Activated CD8-positive, alpha-beta memory T cell treated with anti-CD3 and anti-CD28 coated beads for 1 hour (primary cell): ENCODE results near the gene EN2.

Experiments
- DNase-seq, 2 donors: peaks; one replicate each; pipeline ENCODE4 v3.0.0-alpha.2; 2020; ENCODE audit warnings: low read depth in 1 of 2; ENCODE audit errors: extremely low read depth in 1 of 2

EN2 gene

DNA sequence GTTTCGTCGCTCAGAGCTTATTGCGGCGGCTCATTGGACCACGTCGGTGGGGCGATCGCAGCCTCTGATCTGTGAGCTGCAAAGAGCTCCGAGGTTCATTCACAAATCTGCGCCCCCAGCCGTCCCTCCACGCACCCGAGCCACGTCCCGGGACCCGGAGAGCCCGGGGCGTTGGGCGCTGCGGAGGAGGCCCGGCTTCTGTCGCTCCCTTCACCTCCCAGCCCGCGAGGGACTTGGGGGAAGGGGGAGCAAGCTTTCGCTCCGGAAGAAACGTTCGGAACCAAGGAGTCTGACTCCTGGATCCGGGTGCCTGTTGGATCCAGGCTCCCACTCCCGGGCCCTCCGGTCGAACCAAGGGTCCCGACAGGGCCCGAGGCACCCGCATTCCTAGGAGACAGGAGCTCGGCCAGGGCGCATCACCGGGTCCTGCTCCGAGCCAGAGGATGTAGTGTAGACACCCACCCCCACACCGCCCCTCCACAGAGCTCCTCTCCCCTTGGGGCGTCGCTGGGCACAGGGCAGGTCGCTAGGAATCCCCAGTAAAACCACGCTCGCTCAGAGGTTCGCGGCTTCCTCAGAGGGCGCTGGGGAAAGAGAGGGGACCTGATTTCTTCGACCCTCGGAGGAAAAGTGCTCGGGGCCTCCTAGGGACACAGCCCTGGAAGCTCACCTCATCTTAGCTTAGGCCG is 7.9 kb upstream of the EN2 start:
- no peak for DNase-seq

DNA sequence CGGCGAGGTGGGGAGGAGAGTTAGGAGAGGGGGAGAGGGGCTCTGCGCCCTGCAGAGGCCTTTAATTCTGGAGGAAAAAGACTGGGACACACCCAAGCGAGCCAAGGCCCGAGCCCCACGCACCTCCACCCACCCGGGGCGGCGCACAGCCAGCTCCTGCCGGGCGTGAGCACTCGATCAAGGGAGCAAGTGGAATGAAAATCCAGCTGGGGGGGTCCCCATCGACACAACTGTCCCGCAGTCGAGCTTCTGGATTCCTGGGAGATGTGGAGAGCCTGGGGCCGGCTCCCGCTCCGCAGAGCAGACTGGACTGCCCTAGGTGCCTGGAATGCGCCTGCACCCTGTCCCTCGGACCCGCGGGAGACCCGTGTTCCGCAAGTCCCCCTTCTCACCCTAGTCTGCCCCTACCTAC is 7.4 kb upstream of the EN2 start:
- DNase-seq, result no peak

DNA sequence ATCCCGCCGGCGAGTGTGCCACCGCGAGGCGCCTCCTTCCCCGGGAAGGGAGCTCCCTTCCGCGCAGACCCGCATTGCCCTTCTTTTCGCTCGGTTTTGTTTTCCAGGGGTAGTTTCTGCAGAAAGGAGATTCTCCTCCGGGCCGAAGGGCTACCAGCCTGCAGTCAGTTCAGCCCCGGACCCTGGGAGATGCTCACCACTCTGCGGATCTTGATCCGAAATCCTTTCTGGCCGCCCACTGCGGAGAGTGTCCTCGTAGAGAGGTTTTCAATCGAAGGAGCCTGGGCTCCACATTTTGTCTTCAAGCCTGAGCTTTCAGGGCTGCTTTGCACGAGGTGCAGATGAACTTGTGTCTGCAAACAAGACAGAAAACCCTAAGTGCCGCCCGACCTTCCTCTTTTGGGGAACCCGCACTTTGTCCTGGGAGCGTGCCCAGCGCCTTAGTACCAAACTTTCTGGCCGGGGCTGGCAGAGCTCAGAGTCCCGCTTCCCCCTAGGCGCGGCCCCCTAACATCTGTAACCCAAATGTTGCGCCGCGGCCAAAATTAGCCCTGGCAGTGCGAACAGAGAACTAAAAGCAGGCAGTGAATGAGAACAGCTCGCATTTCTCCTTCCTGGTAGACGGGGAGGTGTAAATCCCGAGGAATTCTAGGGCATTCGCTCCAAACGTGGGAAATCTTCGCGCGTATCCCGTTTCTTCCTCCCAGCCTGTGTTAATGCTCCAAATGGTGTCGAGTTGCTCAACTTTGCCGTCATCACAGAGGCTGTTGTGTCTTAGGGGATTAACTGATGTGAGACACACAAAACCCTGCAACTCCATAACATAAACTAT is 6.7 kb upstream of the EN2 start:
- DNase-seq, result no peak

DNA sequence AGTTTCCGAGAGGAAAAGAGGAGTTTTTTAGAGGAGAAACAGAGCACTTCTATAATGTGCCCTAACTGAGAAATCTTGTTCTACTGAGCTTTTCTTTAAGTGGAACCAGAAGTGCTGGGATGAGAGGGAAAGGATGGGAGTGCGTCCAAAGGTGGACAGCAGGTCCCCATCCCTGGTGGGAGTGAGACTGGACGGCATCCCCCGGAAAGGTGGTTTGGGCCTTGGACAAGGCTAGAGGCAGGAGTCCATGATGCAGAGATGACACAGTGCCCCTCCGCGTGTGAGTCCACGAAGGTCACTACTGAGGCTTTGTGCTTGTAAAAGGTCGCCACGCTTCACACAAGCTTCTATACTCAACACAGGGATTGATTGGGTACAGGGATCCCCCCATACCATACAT is 6.1 kb upstream of the EN2 start:
- DNase-seq, result no peak

DNA sequence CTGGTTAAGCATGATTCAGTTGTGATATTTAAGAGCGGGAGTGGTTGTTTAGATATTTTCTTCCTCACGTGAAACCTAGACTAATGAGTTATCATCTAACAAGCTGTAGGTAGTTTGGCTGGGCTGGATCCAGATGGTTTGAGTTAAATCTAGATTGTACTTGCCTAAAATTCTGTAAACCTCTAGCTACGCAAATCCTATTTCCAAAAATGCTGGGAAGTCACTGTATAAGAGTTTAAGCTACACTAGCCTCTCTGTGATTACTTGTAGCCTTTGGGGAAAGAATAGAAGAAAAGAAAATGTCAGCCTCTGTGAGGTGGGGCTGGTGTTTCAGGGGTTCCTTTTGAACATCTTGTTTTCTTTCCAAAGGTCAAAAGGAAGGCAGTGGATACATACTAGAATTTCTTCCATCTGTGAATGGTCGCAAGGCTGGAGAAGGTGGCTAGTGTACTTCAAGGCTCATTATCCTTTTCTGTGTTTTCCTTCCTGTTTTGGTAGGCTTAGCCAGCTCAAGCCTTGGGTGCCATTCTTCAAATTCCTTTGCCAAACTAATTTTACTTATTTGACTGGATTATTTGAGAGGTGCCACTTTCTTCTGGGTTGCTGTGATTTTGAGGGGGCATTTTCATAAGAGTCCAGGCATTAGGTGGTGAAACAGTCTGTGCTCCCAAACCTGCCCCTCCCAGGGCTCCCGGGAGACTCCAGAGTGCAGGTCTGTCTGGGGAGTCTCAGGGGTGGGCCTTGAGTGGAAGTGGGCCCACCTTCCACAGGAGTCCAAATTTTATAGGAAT is 5.2 kb upstream of the EN2 start:
- DNase-seq, result no peak

DNA sequence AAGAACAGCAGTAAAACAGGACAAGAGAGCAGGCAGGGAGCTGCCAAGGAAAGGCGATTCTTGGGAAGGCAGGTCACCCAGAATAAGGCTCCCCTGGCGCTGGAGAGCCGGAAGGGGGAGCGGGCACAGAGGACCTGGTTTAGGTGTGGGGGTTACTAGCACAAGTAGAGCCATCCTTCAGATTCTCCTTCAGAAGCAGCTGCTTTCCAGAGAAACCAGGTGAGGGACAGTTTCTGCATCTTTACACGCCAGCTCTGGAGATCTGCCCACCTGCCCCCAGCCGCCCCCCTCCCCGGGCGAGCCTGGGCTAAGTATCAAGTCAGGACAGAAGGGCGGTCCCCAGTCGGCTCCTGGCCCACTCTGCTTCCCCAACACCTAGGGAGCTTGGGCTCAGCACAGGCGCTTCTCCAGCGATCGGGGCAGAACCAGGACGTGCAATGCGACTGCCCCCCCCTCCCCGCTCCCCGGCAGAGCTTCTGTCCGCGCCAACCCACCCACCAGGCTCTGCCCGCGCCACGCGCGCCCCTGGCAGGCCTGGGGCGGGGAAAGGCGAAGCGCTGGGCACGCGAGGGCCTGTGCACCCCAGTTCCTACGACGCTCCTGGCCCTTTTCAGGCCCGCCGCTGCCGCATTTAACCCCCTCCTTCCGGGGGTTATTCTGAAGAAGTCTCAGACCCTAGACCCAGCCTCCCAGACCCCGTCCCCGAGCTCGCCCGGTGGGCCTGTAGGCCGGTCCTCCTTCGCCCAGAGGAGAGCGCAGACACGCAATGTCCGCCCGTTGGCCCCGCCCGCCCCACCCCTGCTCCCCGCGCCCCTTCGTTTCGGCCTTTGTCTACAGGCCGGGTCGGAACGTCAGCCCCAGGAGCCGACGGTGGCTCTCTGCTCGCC is 4.4 kb upstream of the EN2 start:
- DNase-seq, result no peak

DNA sequence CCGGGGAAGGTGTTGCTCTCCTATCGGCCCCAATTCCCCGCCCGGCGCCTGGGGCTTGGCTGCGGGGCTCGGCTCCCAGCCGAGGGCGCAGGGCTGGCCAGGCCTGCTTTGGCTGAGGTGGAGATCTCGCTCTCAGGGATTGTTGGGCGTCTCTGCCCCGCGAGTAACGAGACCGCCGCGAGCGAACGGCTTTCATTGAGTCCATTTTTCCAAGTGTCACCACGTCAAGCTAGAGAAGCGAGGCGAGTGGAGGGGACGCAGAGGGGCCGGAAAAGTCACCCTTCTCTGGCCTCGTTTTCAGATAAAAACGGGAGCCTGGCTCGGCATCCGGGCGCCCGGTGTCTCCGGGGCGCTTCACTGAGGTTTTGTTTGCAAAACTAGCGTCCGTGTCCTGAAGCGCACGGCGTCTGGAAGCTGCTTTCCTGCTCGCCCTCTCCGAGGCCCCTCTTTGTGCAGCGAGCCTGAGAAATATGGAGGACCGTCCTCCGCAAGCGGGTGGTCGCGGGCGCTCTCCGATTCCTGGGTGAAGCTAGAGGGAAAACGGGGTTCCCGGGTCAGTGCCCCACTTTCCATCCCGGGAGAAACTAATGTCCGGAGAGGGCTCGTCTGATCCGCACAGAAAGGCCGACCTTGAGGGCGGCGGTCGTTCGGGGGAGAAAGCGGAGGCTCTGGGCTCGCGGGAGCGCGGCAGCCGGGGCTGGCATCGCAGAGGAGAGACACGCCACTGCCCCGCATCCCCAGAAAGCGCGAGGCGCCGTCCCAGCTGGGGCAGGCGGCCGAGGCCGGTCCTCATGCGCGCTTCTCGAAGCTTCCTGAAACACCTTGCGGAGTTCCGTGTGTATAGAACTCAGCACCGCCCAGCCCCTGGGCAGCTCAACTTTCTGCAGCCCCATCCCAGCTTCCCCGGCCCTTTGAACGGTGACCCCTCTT is 3.5 kb upstream of the EN2 start:
- no peak for DNase-seq

DNA sequence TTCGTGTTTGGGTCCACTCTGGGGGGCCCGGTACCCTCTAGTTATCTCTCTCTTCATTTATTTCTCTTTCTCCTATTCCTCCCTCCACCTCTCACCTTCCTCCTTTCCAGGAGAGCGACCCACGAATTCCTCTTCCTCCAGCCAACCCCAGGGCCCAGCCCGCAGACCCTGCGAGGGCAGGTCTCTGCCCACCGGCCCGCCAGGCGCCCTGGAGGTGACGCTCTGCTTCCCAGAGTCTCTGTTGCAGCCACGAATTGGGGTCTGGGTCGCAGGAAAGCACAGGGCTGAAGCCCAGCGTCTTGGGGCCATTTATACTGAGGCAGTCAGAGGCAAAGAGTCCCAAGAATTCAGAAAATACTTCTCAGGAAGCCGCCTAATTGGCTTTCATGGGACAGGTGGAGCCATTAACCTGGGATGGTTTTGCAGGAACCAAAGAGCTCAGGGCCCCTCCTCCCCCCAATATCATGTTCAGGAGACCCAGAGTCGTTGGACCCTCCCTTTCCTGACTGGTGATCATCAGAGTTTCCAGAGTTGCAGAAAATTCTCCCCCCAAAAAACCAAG is 2.7 kb upstream of the EN2 start:
- no peak for DNase-seq

DNA sequence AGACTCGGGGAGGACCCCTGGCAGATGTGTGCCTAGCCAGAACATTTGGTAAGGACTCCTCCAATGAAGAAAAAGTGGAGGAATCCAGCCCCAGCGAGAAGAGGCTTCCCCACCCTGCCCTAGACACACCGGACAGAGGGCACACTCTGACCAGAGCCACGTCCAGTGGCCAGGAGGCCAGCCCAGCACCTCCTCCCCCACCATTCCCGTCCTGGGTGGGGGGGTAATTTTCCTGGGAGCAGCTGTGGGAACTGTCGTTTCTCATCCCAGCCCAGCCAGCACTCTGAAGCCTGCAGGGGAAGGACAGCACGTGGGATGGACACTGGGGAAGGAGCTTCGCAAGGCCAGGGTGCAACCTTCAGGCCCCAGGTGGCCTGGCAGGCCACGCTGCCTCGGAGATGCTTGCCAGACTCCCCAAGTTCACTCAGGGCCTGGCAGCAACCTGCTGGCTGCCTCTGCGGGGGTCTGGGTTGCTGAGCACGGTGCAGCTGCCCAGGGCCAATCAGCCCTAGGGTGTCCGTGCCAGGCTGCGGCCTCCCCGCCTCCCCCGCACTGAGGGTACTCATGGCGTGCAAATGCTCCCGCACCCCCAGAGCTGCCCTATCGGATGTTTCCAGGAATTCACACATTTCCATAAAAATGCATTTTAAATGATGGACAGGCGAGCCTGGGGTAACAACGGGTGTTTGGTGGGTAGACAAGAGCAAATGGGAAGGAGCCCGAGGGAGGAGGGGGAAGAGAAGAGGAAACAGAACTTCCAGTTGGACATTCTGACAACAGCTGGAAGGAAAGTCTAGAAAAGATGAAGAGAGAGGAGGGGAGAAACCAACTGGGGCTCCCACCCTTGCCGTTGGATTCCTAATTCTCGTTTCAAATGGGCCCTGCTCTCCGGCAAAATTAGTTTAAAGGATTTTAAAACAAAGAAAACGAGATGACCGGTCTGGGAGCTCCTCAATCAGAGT is 1.9 kb upstream of the EN2 start:
- DNase-seq, result no peak

DNA sequence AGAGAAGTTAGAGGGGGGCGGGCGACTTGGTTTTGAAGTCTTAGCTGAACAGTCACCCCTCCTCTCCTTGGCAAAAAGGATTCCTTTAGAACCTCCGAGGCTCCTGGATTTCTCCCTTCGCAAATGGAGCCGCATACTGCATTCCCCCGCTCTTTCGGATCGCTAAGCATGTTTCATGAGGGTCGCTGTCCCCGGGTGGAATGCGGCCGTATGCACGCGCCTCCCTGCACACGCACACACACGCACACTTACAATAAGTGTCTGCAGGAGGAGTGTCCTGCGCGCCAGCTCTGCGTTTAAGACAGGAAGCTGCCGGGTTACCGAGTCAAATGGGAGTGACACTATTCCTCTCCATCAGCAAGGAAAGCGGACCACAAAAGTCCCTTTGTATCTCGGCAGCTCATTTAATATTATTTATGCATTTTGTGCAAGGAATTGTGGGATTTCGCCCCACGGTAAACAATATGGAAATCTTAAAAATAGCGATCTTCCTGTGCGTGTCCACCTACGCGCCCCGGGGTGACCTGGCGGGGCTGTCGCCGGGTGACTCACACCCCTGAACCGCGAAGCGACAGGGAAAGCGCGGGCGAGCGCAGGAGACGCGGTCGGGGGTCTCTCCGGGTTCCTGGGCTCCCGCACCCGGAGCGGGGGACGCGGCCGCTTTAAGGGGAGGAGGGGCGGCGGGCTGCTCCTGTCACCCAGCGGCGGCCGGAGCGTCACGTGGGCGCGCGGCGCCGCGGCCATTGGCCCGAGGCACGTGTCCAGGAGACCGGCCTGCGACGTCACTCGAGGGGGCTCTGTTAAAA is 988 bp upstream of the EN2 start:
- no peak for DNase-seq

DNA sequence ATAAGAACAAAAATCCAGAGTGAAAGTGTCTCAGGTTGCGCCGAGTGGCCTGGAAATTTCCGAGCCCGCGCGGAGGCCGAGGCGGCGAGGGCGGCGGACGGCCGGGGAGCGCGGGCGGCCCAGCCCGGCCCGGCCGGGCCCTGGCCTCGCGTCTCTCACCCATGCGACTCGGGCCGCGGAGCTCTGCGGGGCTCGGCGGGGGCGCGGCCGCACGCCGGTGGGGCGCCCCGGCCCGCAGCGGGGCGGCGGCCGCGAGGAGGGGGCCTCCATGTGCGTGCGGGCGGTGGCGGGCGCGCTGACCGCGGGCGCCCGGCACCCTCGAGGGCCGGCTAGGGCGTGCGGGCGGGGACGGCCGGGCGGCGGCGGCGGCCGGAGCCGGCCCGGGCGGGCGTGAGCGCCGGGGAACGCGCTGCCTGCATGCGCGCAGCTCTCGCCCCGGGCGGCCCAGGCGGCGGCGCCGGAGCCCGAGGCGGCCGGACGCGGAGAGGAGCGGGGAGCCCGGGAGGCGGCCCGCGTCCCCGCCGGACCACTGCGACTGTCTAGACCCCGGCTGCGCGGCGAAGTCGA is 302 bp upstream of the EN2 start:
- no peak for DNase-seq

DNA sequence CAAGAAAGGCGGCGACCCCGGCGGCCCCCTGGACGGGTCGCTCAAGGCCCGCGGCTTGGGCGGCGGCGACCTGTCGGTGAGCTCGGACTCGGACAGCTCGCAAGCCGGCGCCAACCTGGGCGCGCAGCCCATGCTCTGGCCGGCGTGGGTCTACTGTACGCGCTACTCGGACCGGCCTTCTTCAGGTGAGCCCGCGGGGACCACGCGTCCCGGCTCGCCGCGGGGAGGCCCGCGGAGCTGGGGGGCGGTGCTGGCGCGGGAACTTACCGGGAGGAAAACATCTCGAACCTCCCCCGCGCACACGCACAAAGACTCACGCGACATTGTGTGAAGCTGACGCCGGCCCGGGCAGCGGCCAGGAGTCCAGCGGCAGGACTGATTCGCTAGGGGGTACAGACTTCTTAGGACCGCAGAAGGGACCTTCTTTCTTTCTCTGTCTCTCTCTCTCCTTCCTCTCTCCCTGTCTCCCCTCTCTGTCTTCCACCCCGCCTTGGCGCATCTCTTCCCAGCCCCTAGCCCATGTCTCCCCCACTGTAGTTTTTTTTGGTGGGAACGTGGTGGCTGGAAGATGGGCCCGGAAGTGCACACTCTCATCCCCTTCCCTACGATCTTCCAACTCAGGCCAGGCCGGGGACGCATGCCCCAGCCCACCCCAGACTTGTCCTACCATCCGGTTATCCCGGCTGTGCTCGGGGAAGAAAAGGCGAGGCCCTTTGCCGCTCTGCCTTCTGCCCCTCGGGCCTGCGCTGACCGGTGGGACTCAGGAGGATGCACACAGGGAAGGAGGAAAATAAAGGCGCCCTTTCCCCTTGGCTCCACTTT is 1.2 kb downstream of the EN2 start:
- no peak for DNase-seq

DNA sequence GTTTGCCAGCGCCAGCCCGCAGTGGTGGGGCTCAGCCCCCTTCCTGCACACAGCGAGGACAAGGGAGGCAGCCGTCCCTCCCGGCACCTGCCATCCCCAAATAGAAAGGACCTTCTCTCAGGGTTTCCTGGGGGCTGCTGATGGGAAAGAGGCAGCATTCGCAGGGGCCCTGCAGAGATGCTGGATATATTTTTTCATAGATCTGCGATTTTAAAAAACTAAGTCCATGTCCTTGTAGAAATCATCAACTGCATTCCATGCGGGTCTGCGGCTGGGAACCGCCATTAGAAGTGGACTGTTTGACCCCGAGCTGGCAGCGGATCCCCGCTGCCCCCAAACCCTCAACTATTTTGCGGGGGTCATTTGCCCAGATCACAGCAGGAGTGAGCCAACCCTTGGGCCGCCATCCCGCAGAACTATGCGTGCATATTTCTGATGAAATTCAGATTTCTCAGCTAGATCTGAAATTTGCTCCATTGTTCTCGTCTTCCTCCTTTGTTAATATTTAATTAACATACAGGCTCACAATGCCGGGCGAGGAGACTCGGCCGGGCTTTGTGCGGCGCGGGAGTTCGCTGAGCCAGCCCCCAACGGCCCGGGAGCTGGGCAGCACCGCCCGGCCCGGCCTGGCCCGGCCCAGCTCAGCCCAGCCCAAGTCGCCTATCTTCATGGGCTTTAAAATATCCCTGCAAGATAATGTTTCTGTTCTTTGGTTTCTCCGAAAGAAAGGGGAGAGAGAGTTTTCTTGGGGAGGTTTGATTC is 2.0 kb downstream of the EN2 start:
- no peak for DNase-seq

DNA sequence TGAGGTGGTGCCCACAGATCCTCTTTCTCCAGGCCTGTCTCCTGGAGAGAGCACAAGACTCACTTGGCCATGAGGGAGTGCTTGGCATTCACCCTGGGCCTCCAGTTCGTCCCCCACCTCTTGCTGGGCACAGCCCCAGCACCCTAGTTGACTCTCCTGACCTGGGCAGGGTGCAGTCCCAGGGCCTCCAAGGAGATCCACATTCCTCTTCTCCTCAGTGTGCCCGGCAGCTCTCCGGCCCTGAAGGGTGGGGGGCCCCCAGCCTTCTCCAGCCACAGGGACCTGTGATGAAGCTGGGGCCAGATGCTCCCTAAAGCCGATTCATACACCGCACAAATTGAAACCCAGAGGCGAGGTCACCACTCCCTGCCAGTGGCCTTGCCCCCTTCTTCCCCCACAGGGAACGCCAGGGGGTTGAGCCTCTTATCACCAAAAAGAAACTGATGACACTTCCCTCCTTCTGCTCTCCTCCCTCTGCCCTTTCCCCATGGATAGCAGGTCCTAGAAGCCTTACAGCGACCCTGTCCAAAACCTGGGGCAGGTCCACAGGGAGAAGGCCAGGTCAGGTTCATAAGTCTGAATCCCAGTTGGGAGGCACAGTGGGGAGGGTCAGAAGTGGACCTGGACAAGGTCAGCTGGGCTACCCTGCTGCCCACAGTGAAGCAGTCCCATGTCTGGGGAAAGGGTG is 3.1 kb downstream of the EN2 start:
- no peak for DNase-seq

DNA sequence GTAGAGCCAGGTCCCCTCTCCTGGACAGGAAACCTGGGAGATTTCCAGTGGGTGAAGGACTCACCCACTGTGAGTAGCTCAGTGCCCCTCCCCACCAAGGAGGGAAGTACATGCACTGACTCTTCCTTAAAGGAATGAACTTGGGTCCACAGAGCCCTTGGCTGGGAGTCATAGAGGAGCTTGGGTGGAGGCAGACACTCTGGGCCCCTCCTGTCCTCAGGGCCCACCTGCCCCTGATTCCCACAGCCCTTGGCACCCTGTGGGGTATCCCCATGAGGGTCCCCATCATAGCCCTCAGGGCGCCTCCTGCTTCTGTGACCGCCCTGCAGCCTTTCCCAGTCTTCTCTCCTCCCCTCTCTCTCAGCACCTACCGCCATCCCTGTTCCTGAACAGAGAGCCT is 3.7 kb downstream of the EN2 start:
- DNase-seq, result no peak
